ENCODE results near the gene UNC5B.

UNC5B gene

DNA sequence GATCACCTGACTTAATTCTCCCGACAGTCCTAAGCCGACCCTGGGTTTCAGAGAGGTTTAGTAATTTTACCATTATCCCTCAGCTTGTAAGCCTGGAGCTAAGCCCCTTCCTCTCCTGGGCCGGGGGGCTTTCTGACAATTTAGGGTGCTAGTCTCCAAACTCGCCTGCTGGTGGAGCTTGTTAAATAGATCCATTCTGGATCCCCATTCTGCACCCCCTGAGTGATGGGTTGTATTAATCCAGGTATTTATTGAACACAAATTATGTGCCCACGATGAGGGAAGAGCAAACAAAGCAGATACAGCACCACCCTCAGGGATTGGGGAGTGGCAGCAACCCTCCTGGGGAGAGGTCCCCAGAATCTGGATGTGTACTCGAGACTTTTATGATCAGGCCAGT, 105.4 kb downstream of the UNC5B start:
- no peak for DNase-seq (ENCODE audit: low read depth)
- TF ChIP-seq, protein P1, sequence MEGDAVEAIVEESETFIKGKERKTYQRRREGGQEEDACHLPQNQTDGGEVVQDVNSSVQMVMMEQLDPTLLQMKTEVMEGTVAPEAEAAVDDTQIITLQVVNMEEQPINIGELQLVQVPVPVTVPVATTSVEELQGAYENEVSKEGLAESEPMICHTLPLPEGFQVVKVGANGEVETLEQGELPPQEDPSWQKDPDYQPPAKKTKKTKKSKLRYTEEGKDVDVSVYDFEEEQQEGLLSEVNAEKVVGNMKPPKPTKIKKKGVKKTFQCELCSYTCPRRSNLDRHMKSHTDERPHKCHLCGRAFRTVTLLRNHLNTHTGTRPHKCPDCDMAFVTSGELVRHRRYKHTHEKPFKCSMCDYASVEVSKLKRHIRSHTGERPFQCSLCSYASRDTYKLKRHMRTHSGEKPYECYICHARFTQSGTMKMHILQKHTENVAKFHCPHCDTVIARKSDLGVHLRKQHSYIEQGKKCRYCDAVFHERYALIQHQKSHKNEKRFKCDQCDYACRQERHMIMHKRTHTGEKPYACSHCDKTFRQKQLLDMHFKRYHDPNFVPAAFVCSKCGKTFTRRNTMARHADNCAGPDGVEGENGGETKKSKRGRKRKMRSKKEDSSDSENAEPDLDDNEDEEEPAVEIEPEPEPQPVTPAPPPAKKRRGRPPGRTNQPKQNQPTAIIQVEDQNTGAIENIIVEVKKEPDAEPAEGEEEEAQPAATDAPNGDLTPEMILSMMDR (IDR thresholded peaks at IDR 0.05; ENCODE audit: low read depth, low read length, missing control alignments), result no peak
- no peak overlapping the region for H3K4me3 ChIP-seq (ENCODE audit: low read depth, low read length)

DNA sequence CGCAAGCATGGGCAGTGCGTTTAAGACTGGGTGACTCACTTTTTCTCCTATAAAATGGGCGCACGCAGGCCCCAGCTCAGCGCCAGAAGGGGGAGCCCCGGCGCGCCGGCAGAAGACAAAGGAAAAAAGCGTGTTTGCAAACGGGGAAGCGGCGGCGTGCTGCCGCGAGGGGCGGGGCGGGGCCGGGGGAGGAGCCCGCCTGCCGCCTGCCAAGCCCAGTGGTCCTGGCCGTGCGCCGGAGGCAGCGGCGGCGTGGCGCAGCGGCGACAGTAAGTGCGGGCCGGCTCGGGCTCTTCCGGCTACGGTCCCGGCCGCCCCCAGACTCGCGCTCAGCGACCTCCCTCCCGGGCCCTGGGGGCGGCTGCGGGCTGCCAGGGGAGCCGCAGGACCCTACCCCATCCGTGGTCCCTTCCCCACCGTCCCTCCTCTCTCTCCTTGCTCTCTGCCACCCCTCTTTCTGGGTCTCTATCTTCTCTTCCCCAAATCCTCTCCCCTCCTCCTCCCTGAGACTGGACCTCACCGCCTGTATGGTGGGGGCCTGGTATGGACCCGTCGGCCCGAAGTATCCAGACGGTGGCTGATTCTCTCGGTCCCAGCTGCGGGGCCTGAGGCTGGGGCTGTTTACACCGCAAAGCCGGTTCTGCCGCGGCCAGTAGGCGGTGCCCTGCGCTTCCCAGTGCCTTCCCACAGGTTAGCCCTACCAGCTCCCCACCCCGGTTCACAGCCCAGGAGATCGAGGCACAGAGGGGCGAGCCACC, 106.9 kb downstream of the UNC5B start, which contains the start of gene SLC29A3:
Gene SLC29A3, plus strand, starts transcription at position 218 of the 758 bp plus-strand sequence. Its CDS starts 51 bp downstream, at position 269.
- peak within 1 kb of the TSS; percentile 74 for H3K4me3 ChIP-seq (ENCODE audit: low read depth, low read length)
- peak; percentile 30 for DNase-seq (ENCODE audit: low read depth)
- TF ChIP-seq, protein P1 (IDR thresholded peaks at IDR 0.05; ENCODE audit: low read depth, low read length, missing control alignments), result peak; percentile 74

DNA sequence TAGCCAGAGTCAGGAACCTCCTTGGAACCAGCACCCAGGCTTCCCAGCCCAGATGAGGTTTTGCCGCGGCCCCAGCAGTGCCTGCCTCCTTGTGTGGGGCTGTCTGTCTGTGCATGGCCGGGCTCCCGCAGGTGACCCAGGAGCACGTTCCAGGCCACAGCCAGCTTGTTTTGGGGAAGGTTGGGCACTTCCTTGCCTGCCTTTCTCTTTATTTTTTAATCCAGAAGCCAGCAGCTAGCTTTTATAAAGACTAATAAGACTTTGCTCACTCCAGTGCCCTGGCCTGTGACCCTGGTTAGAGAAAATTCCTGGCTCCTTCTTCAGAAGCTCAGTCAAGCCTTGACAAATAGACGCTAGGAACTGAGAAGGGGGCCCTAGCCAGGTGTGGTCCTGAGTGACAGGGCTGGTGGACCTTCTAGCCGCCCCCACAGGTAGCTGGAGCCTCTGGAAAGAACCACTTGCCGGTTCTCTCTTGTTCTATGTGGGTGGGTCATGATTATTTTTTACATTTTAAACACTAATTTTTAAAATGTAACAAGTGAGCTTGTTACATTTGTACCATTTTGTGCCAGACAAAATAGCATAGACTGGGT, 107.5 kb downstream of the UNC5B start:
- peak overlapping the region; percentile 74 for H3K4me3 ChIP-seq (ENCODE audit: low read depth, low read length)
- no peak for DNase-seq (ENCODE audit: low read depth)
- TF ChIP-seq, protein P1 (IDR thresholded peaks at IDR 0.05; ENCODE audit: low read depth, low read length, missing control alignments), result no peak

DNA sequence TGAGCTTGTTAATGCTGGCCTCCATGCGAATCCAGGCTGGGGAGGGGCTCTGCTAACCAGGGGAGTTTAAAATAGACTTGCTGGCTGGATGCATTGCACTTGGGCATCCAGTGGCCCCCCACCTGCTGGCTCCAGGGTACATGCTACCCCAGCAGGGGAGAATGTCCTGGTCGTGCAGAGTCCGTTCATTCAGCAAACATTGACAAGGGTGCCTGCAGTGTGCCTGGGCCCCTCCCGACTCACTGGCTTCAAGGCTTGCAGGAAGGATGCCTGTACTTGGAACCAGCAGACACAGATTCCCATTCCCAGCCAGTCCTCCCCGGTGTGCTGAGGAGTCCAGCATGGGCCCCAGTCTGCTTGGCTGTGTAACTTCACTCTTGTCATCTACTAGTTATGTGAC, 108.2 kb downstream of the UNC5B start:
- TF ChIP-seq, protein P1 (IDR thresholded peaks at IDR 0.05; ENCODE audit: low read depth, low read length, missing control alignments), result no peak
- no peak for DNase-seq (ENCODE audit: low read depth)
- H3K4me3 ChIP-seq (ENCODE audit: low read depth, low read length), result no peak overlapping the region

DNA sequence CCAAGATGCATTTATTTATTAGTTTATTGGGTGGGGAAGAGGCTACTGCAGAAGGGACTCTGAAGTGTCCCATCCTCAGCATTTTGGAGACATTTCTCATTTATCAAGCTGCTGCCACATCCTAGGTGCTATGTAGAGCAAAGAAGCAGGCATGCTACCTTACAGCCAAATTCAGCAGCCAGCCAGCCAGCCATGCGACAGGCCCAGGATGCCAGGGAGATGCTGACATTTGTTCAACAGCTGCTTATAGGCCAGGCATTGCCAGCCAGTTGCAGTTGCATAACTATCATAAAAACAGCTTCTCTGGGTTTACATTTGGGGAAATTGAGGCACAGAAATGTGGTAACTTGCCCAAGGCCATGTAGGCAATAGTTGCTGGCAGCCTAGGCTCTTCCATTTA, 109.0 kb downstream of the UNC5B start:
- no peak for DNase-seq (ENCODE audit: low read depth)
- no peak overlapping the region for H3K4me3 ChIP-seq (ENCODE audit: low read depth, low read length)
- TF ChIP-seq, protein P1 (IDR thresholded peaks at IDR 0.05; ENCODE audit: low read depth, low read length, missing control alignments), result no peak

DNA sequence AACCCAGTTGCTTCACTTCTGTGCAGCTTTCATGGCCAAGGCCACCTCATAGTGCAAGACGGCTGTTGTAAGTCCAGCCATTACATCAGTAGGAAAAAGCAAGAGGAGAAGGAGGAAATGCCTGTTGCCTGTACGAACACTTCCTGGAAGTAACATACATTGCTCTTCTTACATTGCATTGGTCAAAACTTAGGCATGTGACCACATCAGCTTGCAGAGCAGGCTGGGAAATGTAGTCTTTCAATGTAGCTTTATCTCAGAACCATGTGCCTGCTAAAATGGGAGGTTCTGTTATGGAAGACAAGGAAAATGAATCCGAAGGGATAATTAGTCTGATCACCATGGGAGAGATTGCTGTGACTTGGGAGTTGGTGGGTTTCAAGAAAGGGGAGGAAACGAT, 111.0 kb downstream of the UNC5B start:
- TF ChIP-seq, protein P1 (IDR thresholded peaks at IDR 0.05; ENCODE audit: low read depth, low read length, missing control alignments), result no peak
- DNase-seq (ENCODE audit: low read depth), result no peak
- no peak overlapping the region for H3K4me3 ChIP-seq (ENCODE audit: low read depth, low read length)
